GM21786 (cell line): ENCODE measurements around the gene PLCZ1.

Experiments used
- ATAC-seq: cut with Tn5 transposase; IDR thresholded peaks from one replicate; pipeline ENCODE4 v1.9.1; 2021; ENCODE audit not compliant: unreplicated experiment

The PLCZ1 gene

DNA sequence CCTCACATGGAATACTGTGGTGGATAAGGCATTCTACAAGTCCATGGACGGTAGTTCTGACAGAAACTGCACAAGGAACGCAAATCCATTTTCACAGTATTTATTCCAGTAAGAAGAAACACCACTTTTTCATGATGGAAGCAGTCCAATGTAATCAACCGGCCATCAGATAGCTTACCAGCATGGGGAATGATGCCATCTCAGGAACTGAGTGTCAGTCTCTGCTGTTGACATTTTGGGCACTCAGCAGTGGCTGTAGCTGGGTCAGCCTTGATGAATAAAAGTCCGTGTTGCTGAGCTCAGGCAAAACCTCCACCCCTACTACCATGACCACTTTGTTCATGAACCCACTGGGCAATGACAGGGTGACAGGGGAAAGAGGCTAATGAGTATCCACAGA is 103.4 kb downstream of the PLCZ1 start:
- ATAC-seq, result no peak
